ENCODE data around the gene PACSIN2.
"Not testable (repeated sequence)": the region's sequence is repeated elsewhere in the genome, so short reads cannot be mapped to it uniquely, and the experiment has no call there.

Gene PACSIN2

GRCh38 chr22:42990131-42990838 is 24.7 kb downstream of the PACSIN2 start:
- DNase-seq, result no peak

DNA sequence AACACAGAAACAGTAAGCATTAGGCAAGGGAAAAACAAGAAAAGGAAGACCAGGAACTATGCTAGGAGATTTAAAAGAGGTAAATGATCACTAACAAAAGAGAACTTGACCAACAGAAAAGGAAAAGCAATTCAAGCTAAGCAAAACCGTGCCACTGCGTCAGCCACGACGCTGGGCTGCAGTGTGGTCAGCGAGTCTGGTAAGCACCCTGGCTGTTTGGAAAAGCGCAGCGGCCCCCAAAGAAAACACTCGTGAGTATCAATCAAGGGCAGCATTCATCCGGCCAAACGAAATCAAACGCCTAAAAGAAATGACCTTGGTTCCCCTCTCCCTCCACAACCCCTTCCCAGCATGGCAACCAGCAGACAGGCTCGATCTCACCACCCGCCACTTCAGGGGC is 28.8 kb downstream of the PACSIN2 start:
- no peak for DNase-seq

GRCh38 chr22:42985531-42985905 is 29.4 kb downstream of the PACSIN2 start:
- no peak for DNase-seq

GRCh38 chr22:42984814-42985530 is 30.0 kb downstream of the PACSIN2 start:
- no peak for DNase-seq

DNA sequence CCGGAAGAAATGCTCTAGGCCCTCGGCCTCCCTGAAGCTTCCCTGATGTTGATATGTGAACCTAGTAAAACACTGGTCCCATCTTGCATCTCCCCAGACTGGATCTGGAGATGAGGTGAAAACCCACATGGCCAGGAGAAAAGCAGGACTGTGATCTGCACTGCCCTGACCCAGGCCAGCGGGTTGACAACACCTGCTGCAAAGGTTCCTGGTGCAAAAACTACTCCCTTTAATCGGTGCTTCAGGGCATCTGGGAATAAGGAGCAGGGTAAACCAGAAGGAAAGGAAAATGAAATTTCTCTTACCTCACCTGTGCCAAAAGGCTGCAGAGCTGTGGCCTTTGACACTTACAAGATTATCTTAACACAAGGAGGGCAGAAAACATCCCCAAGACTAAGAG is 30.6 kb downstream of the PACSIN2 start:
- DNase-seq, result no peak

DNA sequence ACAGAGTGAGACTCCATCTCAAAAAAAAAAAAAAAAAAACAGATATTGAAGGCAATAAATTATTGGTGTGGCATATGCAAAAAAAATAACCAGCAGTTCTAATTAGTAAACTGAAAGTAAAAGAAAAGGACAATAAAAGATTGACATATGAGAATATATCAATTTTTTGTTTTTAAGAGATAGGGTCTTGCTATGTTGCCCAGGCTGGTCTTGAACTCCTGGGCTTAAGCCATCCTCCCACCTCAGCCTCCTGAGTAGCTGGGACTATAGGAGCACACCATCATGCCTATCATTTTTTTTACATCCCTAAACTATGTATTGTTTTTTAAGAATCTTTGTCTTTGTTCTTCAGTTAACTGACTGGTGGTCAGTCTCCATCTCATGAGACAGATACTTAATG is 31.5 kb downstream of the PACSIN2 start:
- no peak for DNase-seq

GRCh38 chr22:42979606-42980005 is 35.3 kb downstream of the PACSIN2 start:
- no peak for DNase-seq

DNA sequence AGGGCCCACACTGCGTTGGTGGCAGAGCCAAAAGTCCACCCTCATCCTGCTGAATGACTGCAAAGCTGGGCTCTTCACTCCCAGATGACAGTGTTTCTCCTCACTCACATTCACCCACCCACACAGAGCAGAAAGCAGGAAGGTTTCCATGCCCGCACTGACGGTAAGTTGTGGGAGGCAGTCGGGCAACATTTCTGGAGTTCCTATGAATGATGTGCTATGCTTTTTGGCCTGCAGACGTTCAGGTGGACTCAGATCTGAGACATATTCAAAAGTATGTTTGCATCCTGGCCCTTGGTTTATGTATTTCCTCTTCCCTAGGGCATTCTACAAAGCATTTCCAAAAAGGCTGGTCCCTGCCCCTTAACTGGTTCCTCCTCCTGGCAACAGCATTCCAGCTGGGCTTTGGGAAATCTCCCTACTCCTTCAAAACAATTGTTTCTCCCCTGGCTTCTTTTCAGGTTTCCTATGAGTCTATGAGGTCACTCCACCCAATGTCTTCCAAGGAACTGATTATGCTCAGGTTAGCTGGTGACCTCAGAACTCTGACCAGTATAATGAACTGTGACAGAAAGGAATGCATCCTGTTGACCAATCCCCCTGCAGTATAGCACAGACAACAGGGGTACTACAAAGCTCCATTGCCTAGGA is 36.4 kb downstream of the PACSIN2 start:
- no peak for DNase-seq

- no peak for DNase-seq
Measured at GRCh38 chr22:42977569-42977968, 37.4 kb downstream of the PACSIN2 start.

GRCh38 chr22:42976217-42976933 is 38.6 kb downstream of the PACSIN2 start:
- DNase-seq, result no peak

DNA sequence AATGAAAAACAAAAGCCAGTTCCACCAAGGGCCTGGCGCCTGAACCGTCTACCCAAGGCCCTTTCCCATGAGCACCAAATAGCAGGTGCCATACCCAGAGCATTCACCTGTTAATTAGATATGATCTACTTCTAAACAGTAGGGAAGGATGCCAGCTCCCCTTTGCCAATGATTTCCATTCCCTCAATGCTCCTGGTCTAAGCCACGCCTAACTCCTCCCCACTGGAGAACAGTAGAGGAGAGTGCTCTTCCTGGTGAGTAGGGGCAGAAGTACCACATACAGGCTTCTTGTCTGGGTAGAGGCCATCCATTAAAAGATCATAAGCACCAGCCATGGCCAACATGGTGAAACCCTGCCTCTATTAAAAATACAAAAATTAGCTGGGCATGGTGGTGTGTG is 40.7 kb downstream of the PACSIN2 start:
- no peak for DNase-seq

DNA sequence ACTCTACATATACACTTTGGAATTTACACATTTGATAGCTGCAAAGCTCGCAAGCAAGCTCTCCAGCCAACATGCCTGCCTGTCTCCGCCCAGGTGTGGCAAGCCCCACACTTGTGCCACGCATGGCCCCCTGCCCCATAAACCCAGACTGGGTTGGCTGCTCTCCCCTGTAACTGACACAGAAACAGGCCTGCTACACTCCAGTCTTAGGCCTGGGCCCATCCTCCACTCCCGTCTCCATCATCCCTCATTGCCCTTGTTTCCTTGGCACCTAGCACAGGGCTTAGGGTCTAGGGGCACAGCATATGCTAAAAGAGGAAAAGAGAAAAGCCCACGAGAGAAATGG is 41.4 kb downstream of the PACSIN2 start:
- no peak for DNase-seq

DNA sequence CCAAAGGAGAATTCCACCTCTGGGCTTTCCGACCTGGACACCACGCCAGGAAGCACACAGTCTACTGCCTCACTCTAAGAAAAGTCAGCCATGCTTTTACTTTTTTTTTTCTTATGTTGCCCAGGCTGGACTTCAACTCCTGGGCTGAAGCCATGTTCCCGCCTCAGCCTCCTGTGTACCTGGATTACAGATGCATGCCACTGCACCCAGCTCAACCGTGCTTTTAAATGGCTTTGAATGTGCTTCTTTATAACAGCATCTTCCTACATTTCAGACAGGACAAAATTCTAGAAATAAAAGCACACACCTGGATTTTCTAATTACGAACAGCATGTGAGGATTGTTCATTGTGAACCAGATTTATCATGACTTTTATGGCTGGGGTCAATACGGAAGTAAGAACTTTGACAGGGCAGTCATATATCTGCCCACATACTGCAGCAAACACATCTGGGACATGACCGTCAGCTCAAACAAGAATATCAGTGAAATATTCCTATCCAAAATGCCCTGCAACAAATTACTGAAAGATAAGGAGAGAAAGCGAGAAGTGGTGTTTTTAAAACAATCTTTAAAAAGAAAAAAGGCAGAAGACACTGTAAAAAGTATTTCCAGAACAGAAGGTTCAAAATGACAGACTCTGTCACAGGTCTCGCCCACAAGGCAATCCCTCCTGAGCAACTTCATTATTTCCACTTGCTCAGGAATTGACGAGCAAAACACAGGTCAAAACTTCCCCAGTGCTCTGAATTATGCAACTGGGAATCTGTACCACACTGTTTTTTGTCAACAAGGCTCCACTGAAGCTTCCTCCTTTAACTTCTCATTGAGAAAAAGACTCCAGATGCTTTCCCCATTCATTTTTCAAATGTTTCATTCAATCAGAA is 42.1 kb downstream of the PACSIN2 start:
- no peak for DNase-seq

DNA sequence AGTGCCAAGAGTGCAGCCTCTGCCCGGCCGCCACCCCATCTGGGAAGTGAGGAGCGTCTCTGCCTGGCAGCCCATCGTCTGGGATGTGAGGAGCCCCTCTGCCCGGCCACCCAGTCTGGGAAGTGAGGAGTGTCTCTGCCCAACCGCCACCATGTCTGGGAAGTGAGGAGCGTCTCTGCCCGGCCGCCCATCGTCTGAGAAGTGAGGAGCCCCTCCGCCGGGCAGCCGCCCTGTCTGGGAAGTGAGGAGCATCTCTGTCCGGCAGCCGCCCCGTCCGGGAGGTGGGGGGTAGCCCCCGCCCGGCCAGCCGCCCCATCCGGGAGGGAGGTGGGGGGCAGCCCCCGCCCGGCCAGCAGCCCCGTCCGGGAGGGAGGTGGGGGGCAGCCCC is 43.5 kb downstream of the PACSIN2 start:
- DNase-seq, result not testable (repeated sequence)

DNA sequence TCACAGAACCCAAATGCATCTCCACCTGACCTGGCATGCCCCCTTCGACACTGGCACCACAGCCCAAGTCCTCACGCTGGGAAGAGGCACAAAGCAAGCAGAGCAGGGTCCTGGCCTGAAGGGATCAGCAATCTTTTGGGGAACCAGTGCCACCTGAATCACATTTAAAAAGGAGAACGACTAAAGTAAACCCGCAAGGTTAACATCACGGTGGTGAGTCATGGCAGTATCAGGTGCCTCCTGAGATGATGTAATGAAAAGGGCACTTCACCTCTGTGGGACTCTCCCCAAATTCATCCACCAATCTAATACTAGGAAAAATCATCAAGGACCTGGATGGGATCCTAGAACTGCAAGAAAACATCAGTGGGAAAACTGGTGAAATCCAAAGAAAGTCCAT is 44.9 kb downstream of the PACSIN2 start:
- no peak for DNase-seq

DNA sequence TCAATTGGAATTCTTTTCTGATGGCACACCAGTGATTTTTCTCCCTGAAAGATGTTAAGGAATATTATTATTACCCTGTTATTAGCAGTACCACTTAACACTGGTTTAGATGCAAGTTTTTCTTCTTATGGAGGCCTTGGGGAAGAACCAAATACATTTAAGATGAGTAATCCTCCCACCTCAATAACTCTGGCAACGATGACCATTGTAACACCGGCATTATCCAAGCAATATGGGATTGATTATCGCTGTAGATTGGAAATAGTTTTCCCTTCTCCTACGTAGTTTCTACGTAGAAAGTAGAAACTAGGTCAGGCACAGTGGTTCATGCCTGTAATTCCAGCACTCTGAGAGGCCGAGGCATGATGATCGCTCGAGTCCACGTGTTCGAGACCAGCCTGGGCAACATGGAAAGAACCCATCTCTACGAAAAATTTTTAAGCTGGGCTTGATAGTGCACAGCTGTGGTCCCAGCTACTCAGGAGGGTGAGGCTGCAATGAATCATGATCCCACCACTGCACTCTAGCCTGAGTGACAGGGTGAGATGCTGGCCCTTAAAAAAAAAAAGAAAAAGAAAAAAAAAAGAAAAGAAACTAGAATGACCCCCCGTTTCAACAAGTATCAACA is 45.5 kb downstream of the PACSIN2 start:
- DNase-seq, result no peak

DNA sequence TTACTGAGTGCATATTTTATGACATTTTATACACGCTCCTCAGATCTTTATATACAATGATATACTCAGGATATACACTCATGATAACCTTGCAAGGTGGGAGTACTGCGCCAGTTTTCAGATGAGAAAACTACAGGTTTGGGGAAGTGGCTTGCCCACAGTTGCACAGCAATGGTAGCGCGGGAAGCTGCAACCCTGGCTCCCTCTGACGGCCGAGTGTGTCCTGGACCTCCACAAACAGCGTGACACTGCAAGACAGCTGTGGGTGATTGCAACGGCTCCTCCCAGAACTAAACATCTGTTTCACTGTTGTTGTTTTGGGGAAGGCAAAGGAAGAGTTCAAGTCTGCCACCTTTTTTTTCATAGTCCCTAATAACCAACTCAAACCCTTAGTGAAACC is 47.0 kb downstream of the PACSIN2 start:
- no peak for DNase-seq

DNA sequence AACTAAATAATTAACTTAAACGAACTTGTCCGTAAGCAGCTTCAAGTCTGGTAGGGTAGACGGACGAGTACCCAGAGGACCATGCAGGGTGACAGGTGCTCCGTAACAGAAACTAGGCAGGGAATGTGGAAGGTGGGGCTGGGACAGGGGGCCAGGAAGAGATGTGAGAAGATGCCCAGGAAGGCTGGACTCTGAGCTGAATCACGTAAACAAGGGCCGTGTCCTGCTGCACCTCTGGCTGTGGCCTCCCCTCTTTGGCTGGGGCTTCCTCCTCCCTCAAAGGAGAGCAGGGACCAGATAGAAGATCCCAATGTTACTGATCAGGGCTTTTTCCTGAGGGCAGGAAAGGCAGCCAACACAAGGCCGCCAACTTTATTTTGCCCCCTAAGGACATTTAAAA is 47.9 kb downstream of the PACSIN2 start:
- DNase-seq, result no peak

DNA sequence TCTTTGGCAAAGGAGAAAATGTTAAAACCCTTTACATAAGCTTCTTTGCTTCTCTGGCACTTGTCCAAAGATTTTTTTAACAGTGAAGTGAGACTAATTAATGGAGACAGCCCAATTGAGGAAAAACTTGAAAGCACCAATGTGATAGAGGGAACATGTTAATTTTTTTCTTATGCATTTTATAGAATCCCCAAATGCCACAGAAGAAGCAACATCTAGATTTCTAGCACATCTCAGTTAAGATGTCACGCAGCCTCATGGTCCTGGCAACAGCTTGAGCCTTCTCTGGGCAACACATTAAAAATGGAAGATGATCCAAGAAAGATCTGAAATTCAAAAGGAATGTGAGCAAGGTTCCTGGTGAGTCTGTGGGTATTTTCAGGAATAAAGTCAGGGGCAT is 48.5 kb downstream of the PACSIN2 start:
- DNase-seq, result no peak

DNA sequence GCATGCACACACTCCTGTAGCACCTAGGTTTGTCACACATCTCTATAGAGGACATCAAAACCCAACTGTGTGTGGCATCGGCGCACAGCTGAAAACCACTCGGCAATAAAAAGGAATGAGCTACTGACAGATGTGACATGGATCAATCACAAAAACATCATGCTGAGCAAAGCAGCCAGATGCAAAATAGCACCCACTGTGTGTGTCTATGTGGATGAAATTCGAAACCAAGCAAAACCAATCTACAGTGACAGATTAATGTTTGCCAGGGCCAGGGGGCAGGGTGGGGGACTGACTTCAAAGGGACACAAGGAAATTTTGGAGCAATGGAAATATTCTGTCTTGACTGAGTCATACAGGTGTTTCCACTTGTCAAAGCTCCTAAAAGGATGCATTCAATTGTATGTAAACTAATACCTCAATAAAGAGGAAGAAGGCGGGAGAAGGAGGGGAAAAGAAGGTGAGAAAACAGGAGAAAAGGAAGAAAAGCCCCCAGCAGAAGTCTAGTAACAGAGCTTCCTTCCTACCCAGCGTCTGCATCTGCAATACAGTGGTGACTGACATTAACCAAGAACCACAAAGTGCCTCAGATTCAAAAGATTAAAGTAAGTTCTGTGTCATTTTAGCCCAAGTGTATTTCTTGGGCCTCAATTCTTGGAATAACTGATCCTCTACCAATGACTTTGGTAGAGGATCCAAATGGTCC is 49.8 kb downstream of the PACSIN2 start:
- peak in 1 of 2 experiments; percentile 16 for DNase-seq

DNA sequence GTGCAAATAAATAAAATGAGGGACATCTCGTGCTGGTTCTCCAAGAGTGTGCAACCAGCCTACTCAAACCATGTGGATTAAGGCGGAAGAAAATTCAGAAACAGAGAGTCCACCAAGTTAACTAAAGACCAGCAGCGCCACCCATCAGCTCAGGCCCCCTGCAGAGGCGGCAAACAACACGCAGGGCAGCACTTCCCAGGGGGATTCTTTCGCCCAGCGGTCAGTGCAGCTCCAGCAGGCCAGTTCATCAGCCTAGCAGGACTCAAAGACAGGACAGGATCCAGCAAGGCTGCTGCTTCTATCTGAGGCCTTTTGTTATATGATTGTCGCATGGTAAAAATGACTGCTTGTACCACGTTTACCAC is 51.7 kb downstream of the PACSIN2 start:
- DNase-seq, result no peak
